Measurements from ENCODE around the gene PPP1R8.

The PPP1R8 gene

GRCh38 chr1:27887215-27888021 lies 56.8 kb downstream of the PPP1R8 start:
- Histone ChIP-seq H3K27ac (no peak overlapping the region), H3K4me3 (no peak overlapping the region), H3K9ac (ENCODE audit: insufficient read length) (no peak overlapping the region), H3K36me3 (ENCODE audit: insufficient read depth, low read length) (peaks cover 27% of the 10 kb centered on the region), H3K9me3 (ENCODE audit: low read depth, low read length) (no peaks in the 10 kb centered on the region)
- TF ChIP-seq POLR2AphosphoS5 (IDR thresholded peaks at IDR 0.05; ENCODE audit: borderline replicate concordance, low read depth, low read length) (no peak), FOXP2 (optimal IDR thresholded peaks at IDR 0.05; ENCODE audit: control extremely low read depth, extremely low read length, insufficient read depth) (no peak), EZH2 (IDR thresholded peaks at IDR 0.05) (no peak)
- no peak for DNase-seq (ENCODE audit: low read depth, low spot score)

DNA sequence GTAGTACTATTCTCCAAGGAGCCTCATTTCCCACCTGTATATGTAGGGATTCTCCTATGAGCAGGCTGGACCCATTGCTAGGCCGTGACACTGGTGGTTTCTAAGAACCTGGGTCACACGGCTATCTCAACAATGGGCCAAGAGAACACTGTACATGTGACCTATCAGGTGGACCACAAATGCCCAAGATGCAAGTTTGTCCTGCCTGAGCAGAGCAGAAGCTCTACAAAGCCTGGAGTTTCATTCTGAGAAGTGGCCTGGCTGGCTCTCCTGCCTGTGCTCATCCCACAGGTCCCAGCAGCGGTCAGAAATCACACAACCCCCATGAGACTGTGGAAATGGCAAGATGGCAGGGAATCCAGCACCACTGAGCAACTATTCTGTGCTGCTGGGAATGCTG lies 58.9 kb downstream of the PPP1R8 start:
- TF ChIP-seq FOXP2 (optimal IDR thresholded peaks at IDR 0.05; ENCODE audit: control extremely low read depth, extremely low read length, insufficient read depth) (no peak), EZH2 (IDR thresholded peaks at IDR 0.05) (no peak), POLR2AphosphoS5 (IDR thresholded peaks at IDR 0.05; ENCODE audit: borderline replicate concordance, low read depth, low read length) (no peak)
- H3K27ac ChIP-seq = no peak overlapping the region
- no peaks in the 10 kb centered on the region for H3K9me3 ChIP-seq (ENCODE audit: low read depth, low read length)
- peaks cover 48% of the 10 kb centered on the region for H3K36me3 ChIP-seq (ENCODE audit: insufficient read depth, low read length)
- DNase-seq (ENCODE audit: low read depth, low spot score) = no peak
- no peak overlapping the region for H3K4me3 ChIP-seq
- no peak overlapping the region for H3K9ac ChIP-seq (ENCODE audit: insufficient read length)

DNA sequence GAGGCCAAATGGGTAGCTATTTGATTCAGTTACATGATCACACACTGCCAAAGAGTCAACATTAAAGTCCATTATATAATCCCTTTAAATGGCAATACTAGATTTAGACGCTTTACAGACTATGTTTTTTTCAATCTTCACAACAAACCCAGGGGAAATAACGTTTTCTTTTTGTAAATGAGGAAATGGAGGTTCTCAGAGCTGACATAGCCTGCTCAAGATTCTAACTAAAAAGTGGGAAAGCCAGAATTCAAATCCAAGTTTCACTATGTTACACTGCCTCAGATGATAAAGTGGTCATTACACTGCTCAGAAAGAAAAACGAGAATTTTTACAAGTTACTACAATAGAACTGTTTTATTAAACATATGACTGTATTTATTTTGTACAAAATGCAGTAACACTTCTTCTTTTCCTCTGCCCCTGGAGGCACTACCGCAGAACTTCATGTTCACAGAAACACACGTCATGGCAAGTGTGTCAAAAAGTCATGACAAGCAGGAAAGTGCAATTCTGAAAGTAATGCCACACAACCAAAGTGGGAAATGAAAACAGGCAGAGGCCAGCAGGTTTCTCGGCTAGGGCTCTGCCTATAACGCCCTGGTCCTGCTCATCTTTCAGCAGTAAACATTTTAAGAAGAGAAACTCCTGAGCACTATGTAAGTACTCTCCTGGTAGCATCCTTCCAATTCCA lies 60.8 kb downstream of the PPP1R8 start:
- peaks cover 64% of the 10 kb centered on the region for H3K36me3 ChIP-seq (ENCODE audit: insufficient read depth, low read length)
- no peak for TF ChIP-seq POLR2AphosphoS5 (IDR thresholded peaks at IDR 0.05; ENCODE audit: borderline replicate concordance, low read depth, low read length)
- TF ChIP-seq FOXP2 (optimal IDR thresholded peaks at IDR 0.05; ENCODE audit: control extremely low read depth, extremely low read length, insufficient read depth) = no peak
- no peak for TF ChIP-seq EZH2 (IDR thresholded peaks at IDR 0.05)
- no peak overlapping the region for H3K9ac ChIP-seq (ENCODE audit: insufficient read length)
- no peak overlapping the region for H3K27ac ChIP-seq
- H3K4me3 ChIP-seq = no peak overlapping the region
- DNase-seq (ENCODE audit: low read depth, low spot score) = no peak
- no peaks in the 10 kb centered on the region for H3K9me3 ChIP-seq (ENCODE audit: low read depth, low read length)

DNA sequence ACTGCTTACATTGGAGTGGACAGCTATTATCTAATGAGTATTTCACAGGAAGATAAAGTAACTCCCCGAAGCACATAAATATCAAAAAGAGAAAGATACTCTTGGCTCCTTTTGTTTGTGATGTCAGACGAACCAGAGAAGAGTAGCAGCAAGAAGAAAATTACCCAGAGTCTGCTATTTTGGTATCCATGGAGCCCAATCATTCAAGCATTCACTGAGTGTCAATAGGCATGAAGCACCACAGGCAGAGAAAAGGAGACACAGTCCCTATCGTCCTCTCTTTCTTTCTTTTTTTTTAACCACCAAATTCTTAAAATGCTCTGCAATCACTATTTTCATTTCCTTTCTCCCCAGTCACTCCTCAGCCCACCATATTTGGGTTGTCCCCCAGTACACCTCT lies 63.9 kb downstream of the PPP1R8 start:
- no peak for DNase-seq (ENCODE audit: low read depth, low spot score)
- H3K36me3 ChIP-seq (ENCODE audit: insufficient read depth, low read length) = peaks cover 75% of the 10 kb centered on the region
- no peaks in the 10 kb centered on the region for H3K9me3 ChIP-seq (ENCODE audit: low read depth, low read length)
- no peak overlapping the region for H3K27ac ChIP-seq
- no peak for TF ChIP-seq FOXP2 (optimal IDR thresholded peaks at IDR 0.05; ENCODE audit: control extremely low read depth, extremely low read length, insufficient read depth)
- no peak for TF ChIP-seq POLR2AphosphoS5 (IDR thresholded peaks at IDR 0.05; ENCODE audit: borderline replicate concordance, low read depth, low read length)
- TF ChIP-seq EZH2 (IDR thresholded peaks at IDR 0.05) = no peak
- H3K9ac ChIP-seq (ENCODE audit: insufficient read length) = no peak overlapping the region
- H3K4me3 ChIP-seq = no peak overlapping the region

Data from SK-N-MC (cell line).